ENCODE measurements around the gene ARRDC3. TPM values are rescaled to one million over a fixed set of nuclear protein-coding genes. Genes with fewer than 3 reads are reported as not detected.

Gene ARRDC3
- total RNA-seq, 1 donor from 2014 or later, result 40.6 TPM

- H3K27me3 Mint-ChIP-seq (ENCODE audit: unreplicated experiment), result peaks cover 1% of the 10 kb centered on the region
- peaks cover 8% of the 10 kb centered on the region for H3K36me3 Mint-ChIP-seq (ENCODE audit: low read depth, unreplicated experiment)
- no peaks in the 10 kb centered on the region for H3K9me3 Mint-ChIP-seq (ENCODE audit: unreplicated experiment)
- H3K4me1 Mint-ChIP-seq (ENCODE audit: unreplicated experiment), result no peaks in the 10 kb centered on the region
- DNase-seq (ENCODE audit: low spot score), result no peak
- no peak overlapping the region for H3K4me3 Mint-ChIP-seq (ENCODE audit: unreplicated experiment)
- no peak overlapping the region for H3K27ac Mint-ChIP-seq (ENCODE audit: unreplicated experiment)
- no peak for TF ChIP-seq CTCF (IDR thresholded peaks at IDR 0.05; ENCODE audit: unreplicated experiment)
These were observed 15.8 kb downstream of the ARRDC3 start for GRCh38 chr5:91367344-91367743.

- H3K27me3 Mint-ChIP-seq (ENCODE audit: unreplicated experiment), result peaks cover 1% of the 10 kb centered on the region
- H3K9me3 Mint-ChIP-seq (ENCODE audit: unreplicated experiment), result no peaks in the 10 kb centered on the region
- no peak for TF ChIP-seq CTCF (IDR thresholded peaks at IDR 0.05; ENCODE audit: unreplicated experiment)
- DNase-seq (ENCODE audit: low spot score), result no peak
- peaks cover 4% of the 10 kb centered on the region for H3K36me3 Mint-ChIP-seq (ENCODE audit: low read depth, unreplicated experiment)
- no peak overlapping the region for H3K4me3 Mint-ChIP-seq (ENCODE audit: unreplicated experiment)
- no peak overlapping the region for H3K27ac Mint-ChIP-seq (ENCODE audit: unreplicated experiment)
- no peaks in the 10 kb centered on the region for H3K4me1 Mint-ChIP-seq (ENCODE audit: unreplicated experiment)
These were observed 16.6 kb downstream of the ARRDC3 start for GRCh38 chr5:91366551-91366950.

- Mint-ChIP-seq H3K36me3 (ENCODE audit: low read depth, unreplicated experiment) (no peaks in the 10 kb centered on the region), H3K4me1 (ENCODE audit: unreplicated experiment) (no peaks in the 10 kb centered on the region), H3K27me3 (ENCODE audit: unreplicated experiment) (peaks cover 1% of the 10 kb centered on the region), H3K9me3 (ENCODE audit: unreplicated experiment) (no peaks in the 10 kb centered on the region), H3K27ac (ENCODE audit: unreplicated experiment) (no peak overlapping the region), H3K4me3 (ENCODE audit: unreplicated experiment) (no peak overlapping the region)
- no peak for DNase-seq (ENCODE audit: low spot score)
- TF ChIP-seq CTCF (IDR thresholded peaks at IDR 0.05; ENCODE audit: unreplicated experiment), result no peak
These were observed 17.6 kb downstream of the ARRDC3 start for GRCh38 chr5:91365498-91365897.

- Mint-ChIP-seq H3K27ac (ENCODE audit: unreplicated experiment) (no peak overlapping the region), H3K4me1 (ENCODE audit: unreplicated experiment) (no peaks in the 10 kb centered on the region), H3K27me3 (ENCODE audit: unreplicated experiment) (peaks cover 1% of the 10 kb centered on the region), H3K9me3 (ENCODE audit: unreplicated experiment) (no peaks in the 10 kb centered on the region), H3K36me3 (ENCODE audit: low read depth, unreplicated experiment) (no peaks in the 10 kb centered on the region), H3K4me3 (ENCODE audit: unreplicated experiment) (no peak overlapping the region)
- no peak for DNase-seq (ENCODE audit: low spot score)
- no peak for TF ChIP-seq CTCF (IDR thresholded peaks at IDR 0.05; ENCODE audit: unreplicated experiment)
These were observed 20.2 kb downstream of the ARRDC3 start for GRCh38 chr5:91362935-91363334.

- TF ChIP-seq CTCF (IDR thresholded peaks at IDR 0.05; ENCODE audit: unreplicated experiment), result no peak
- H3K4me3 Mint-ChIP-seq (ENCODE audit: unreplicated experiment), result no peak overlapping the region
- H3K27ac Mint-ChIP-seq (ENCODE audit: unreplicated experiment), result no peak overlapping the region
- peaks cover 1% of the 10 kb centered on the region for H3K27me3 Mint-ChIP-seq (ENCODE audit: unreplicated experiment)
- DNase-seq (ENCODE audit: low spot score), result no peak
- H3K36me3 Mint-ChIP-seq (ENCODE audit: low read depth, unreplicated experiment), result no peaks in the 10 kb centered on the region
- H3K9me3 Mint-ChIP-seq (ENCODE audit: unreplicated experiment), result no peaks in the 10 kb centered on the region
- H3K4me1 Mint-ChIP-seq (ENCODE audit: unreplicated experiment), result no peaks in the 10 kb centered on the region
These were observed 21.3 kb downstream of the ARRDC3 start for GRCh38 chr5:91361790-91362189.

All from endothelial cell (in vitro differentiated cells).